IMR-90 (cell line): ENCODE measurements around the gene NAB2. TPM values are rescaled to one million over a fixed set of nuclear protein-coding genes. Genes with fewer than 3 reads are reported as not detected.

Source experiments
- ATAC-seq: fragments of 200-7000 bp; cut with Tn5 transposase; 2 replicates; pipeline ENCODE4 v1.9.1; 2020; ENCODE audit warnings: low read depth, mild to moderate bottlenecking, moderate library complexity
- BruUV-seq: library from RNA; stranded (reverse); fragments of 400-500 nt; replicated peaks from 2 replicates; lab custom pipeline; 2021; lab: Mats Ljungman, UMichigan
- CTCF ChIA-PET: fragments of 300-600 bp; formaldehyde crosslinking; extraction: SDS; loops from one replicate; lab custom pipeline; 2021; ENCODE audit warnings: antibody characterized with exemption; lab: Yijun Ruan, JAX
- POLR2A ChIA-PET: fragments of 300-600 bp; sonication (Branson Sonifier 250); formaldehyde crosslinking; loops from one replicate; lab custom pipeline; 2022; ENCODE audit warnings: antibody characterized with exemption; ENCODE audit not compliant: unreplicated experiment; lab: Charles Lee
- DNase-seq: peaks from one replicate; pipeline ENCODE4 v3.0.0; 2013
- H2AFZ ChIP-seq: replicated peaks from 2 replicates; pipeline ENCODE3; 2013; ENCODE audit warnings: low read length, mild to moderate bottlenecking; ENCODE audit not compliant: poor library complexity
- H2AK5ac ChIP-seq: 2 replicates; pipeline ENCODE4 v1.6.1; 2013; ENCODE audit warnings: low read depth, low read length, inconsistent platforms
- H2AK9ac ChIP-seq: replicated peaks from 2 replicates; pipeline ENCODE3; 2013; ENCODE audit warnings: mild to moderate bottlenecking, low read depth, low read length, moderate library complexity; ENCODE audit not compliant: poor library complexity
- H2BK120ac ChIP-seq: 2 replicates; pipeline ENCODE4 v1.6.1; 2013; ENCODE audit warnings: low read depth, low read length, inconsistent platforms
- H2BK15ac ChIP-seq: 3 replicates; pipeline ENCODE4 v1.6.1; 2013; ENCODE audit warnings: low read depth, low read length, inconsistent platforms
- H2BK20ac ChIP-seq: 2 replicates; pipeline ENCODE4 v1.6.1; 2013; ENCODE audit warnings: low read depth, mild to moderate bottlenecking, inconsistent platforms, low read length, moderate library complexity
- H2BK5ac ChIP-seq: 2 replicates; pipeline ENCODE4 v1.6.1; 2013; ENCODE audit warnings: mild to moderate bottlenecking, low read depth, low read length, inconsistent platforms; ENCODE audit not compliant: poor library complexity, severe bottlenecking
- H3K14ac ChIP-seq: replicated peaks from 2 replicates; pipeline ENCODE4 v1.6.1; 2013; ENCODE audit warnings: low read depth, low read length, inconsistent platforms
- H3K18ac ChIP-seq: 2 replicates; pipeline ENCODE4 v1.6.1; 2013; ENCODE audit warnings: low read depth, low read length, control low read depth
- H3K23ac ChIP-seq: 2 replicates; pipeline ENCODE4 v1.6.1; 2013; ENCODE audit warnings: low read depth, low read length, inconsistent platforms
- H3K27ac ChIP-seq: 2 replicates; pipeline ENCODE4 v1.5.1; 2013; ENCODE audit warnings: mild to moderate bottlenecking, control low read depth, low read length; ENCODE audit not compliant: insufficient read depth
- H3K27me3 ChIP-seq: 2 replicates; pipeline ENCODE4 v1.6.1; 2013; ENCODE audit warnings: low read length; ENCODE audit not compliant: control insufficient read depth, insufficient read depth
- H3K36me3 ChIP-seq: 2 replicates; pipeline ENCODE4 v1.6.1; 2013; ENCODE audit warnings: low read length, mixed read lengths; ENCODE audit not compliant: control insufficient read depth, insufficient read depth
- H3K4ac ChIP-seq: 2 replicates; pipeline ENCODE4 v1.6.1; 2013; ENCODE audit warnings: low read depth, low read length, inconsistent platforms
- H3K4me1 ChIP-seq: 2 replicates; pipeline ENCODE4 v1.6.1; 2013; ENCODE audit warnings: low read length, mixed read lengths; ENCODE audit not compliant: control insufficient read depth, insufficient read depth
- H3K4me2 ChIP-seq: 2 replicates; pipeline ENCODE4 v1.6.1; 2013; ENCODE audit warnings: low read depth, mild to moderate bottlenecking, control low read depth, low read length, moderate library complexity
- H3K4me3 ChIP-seq: 2 replicates; pipeline ENCODE4 v1.5.1; 2013; ENCODE audit warnings: low read depth, mild to moderate bottlenecking, control low read depth, low read length, moderate library complexity; ENCODE audit not compliant: insufficient read depth
- H3K56ac ChIP-seq: 2 replicates; pipeline ENCODE4 v1.6.1; 2013; ENCODE audit warnings: low read length, inconsistent platforms; ENCODE audit not compliant: insufficient read depth; ENCODE audit errors: extremely low read depth
- H3K79me1 ChIP-seq, 2 experiments: 2 replicates each; pipeline ENCODE4 v1.6.1; 2013; ENCODE audit warnings: low read length in 2 of 2, inconsistent platforms in 1 of 2, low read depth in 1 of 2
- H3K9ac ChIP-seq: 2 replicates; pipeline ENCODE4 v1.6.1; 2013; ENCODE audit warnings: low read depth, low read length, control low read depth
- H3K9me1 ChIP-seq: 2 replicates; pipeline ENCODE4 v1.6.1; 2013; ENCODE audit warnings: low read length, inconsistent platforms; ENCODE audit not compliant: insufficient read depth
- H3K9me3 ChIP-seq: 2 replicates; pipeline ENCODE4 v1.6.1; 2013; ENCODE audit warnings: low read length; ENCODE audit not compliant: control insufficient read depth, insufficient read depth
- H4K20me1 ChIP-seq: 2 replicates; pipeline ENCODE4 v1.6.1; 2013; ENCODE audit warnings: low read length, inconsistent platforms; ENCODE audit not compliant: insufficient read depth
- H4K5ac ChIP-seq: 2 replicates; pipeline ENCODE4 v1.6.1; 2013; ENCODE audit warnings: mild to moderate bottlenecking, low read depth, low read length, control low read depth
- H4K8ac ChIP-seq, 2 experiments: 2 replicates each; pipeline ENCODE4 v1.6.1; 2013; ENCODE audit warnings: low read depth in 2 of 2, low read length in 2 of 2, control low read depth in 1 of 2, inconsistent platforms in 1 of 2
- H4K91ac ChIP-seq: 2 replicates; pipeline ENCODE4 v1.6.1; 2013; ENCODE audit warnings: low read depth, low read length, inconsistent platforms; ENCODE audit not compliant: insufficient read depth
- CHD1 ChIP-seq: IDR thresholded peaks from 2 replicates; pipeline ENCODE4 v1.6.1; 2012; ENCODE audit warnings: low read depth, low read length, improper control_type of control experiment
- FOS ChIP-seq: fragments of 150-350 bp; IDR thresholded peaks from 2 replicates; pipeline ENCODE4 v1.6.1; 2016; ENCODE audit warnings: low read depth, low read length
- MAFK ChIP-seq: IDR thresholded peaks from 2 replicates; pipeline ENCODE4 v1.6.1; 2012; ENCODE audit warnings: low read depth, low read length, improper control_type of control experiment
- RAD21 ChIP-seq: IDR thresholded peaks from 2 replicates; pipeline ENCODE4 v1.6.1; 2012; ENCODE audit warnings: low read length, improper control_type of control experiment
- RCOR1 ChIP-seq: IDR thresholded peaks from 2 replicates; pipeline ENCODE4 v1.6.1; 2012; ENCODE audit warnings: mild to moderate bottlenecking, low read length, improper control_type of control experiment; ENCODE audit not compliant: insufficient replicate concordance
- RFX5 ChIP-seq: IDR thresholded peaks from 2 replicates; pipeline ENCODE4 v1.8.0; 2012; ENCODE audit warnings: low read depth, mild to moderate bottlenecking, low read length, moderate library complexity
- SMC3 ChIP-seq: fragments of 150-350 bp; IDR thresholded peaks from 2 replicates; pipeline ENCODE4 v1.6.1; 2016; ENCODE audit warnings: low read depth, mild to moderate bottlenecking, antibody characterized with exemption, low read length, moderate library complexity
- WGBS, 2 experiments: methylation state at CpG; one replicate each; pipeline versions ENCODE4 v1.1.5 to v1.1.7; 2013; ENCODE audit warnings: missing lambda C conversion rate in 2 of 2; ENCODE audit not compliant: insufficient read length in 1 of 2; ENCODE audit errors: extremely low coverage in 2 of 2; 5-methylcytosine and 5-hydroxymethylcytosine counted together
- dilution Hi-C: fragments of 300-500 bp; cut with HindIII; formaldehyde crosslinking; loops from one replicate; pipeline ENCODE4 v1.14.3; 2018; ENCODE audit warnings: low sequenced_read_pairs; ENCODE audit not compliant: unreplicated experiment
- in situ Hi-C: fragments of 300-500 bp; cut with MboI; formaldehyde crosslinking; loops from 3 replicates; pipeline ENCODE4 v1.14.3; 2019; ENCODE audit warnings: low sequenced_read_pairs, inconsistent platforms, mixed read lengths
- intact Hi-C: fragments of 100-400 bp; cut with micrococcal nuclease; formaldehyde crosslinking; loops from 2 replicates; pipeline ENCODE4 v1.10.0; 2022
- polyA plus RNA-seq, 3 experiments: library from polyadenylated mRNA; depleted of rRNA; stranded (reverse); fragments of >200 nt; gene quantifications; 2 replicates each; pipeline ENCODE4 v1.2.3, GENCODE V29; 2012; ENCODE audit warnings: low replicate concordance in 1 of 3
- total RNA-seq: library from RNA; depleted of rRNA; stranded (reverse); fragments of >200 nt; gene quantifications from 2 replicates; pipeline ENCODE4 v1.2.3, GENCODE V29; 2012

The NAB2 gene
- total and polyA plus RNA-seq, 2 of the 4 experiments (the other 2 are of a cell fraction) = 65.1 to 68.8 TPM

DNA sequence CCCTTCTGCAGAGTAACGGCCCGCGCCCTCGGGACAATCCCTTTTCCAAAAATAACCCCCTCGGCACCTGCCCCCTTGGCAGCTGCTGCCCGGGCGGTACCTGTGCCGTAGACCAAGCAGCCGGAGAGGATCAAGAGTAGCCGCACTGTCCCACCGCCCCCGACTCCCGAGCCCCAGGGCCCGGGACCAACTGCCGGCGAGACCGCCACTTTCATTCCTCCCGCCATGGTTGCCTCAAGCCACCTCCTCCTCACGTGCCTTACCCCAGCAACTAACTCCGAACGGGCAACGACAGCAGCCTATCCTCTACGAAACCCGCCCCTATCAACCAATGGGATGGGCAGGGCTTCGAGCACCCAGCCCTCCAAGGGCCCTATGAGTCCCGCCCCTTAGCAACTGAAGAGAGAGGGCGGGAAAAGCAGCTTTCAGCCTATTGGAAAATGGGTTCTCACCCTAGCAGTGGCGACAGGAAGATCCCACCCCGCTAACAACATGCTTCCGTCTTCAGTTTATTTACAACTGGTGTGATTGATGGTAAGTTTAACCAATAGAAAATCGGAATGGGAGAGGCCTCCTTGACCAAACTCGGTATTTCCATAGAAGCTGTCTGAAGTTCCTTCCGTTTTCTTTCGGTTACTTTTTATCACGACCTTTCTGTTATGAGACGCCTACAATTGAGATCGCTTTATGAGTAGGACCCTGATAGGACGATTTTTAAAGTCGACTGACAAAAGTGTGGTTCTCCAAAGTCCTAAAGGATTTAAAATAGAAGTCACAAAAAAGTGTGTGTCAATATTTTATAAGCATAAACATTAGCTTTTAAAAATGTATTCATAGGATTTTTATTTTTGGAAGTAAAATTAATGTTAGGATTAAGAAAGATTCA, 10.2 kb upstream of the NAB2 start, which contains the start of gene NEMP1 (continued):
- TF ChIP-seq SMC3 (no peak), RCOR1 (no peak), CHD1 (no peak; the same call in 1 of the 2 replicates)

DNA sequence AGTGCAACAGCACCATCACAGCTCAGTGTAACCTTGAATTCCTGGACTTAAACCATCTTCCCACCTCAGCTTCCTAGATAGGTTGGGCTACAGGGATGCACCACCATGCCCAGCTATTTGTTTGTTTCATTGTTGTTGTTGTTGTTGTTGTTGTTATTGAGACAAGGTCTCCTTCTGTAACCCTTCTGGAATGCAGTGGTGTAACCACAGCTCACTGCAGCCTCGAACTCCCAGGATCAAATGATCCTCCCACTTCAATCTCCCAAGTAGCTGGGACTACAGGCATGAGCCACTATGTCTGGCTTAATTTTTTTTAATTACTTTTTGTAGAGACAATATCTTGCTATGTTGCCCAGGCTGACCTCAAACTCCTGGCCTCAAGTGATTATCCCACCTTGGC, 9.1 kb upstream of the NAB2 start:
- BruUV-seq = no TSS peak
- H3K9ac ChIP-seq = peak overlapping the region; percentile 52; the same call in 1 of the 2 replicates
- dilution Hi-C loops = no loop called here
- no peaks in the 10 kb centered on the region for H3K9me3 ChIP-seq
- H3K27ac ChIP-seq = peak overlapping the region; percentile 58; the same call in 1 of the 2 replicates
- peak overlapping the region; percentile 21 for H3K4ac ChIP-seq
- H4K8ac ChIP-seq = peak overlapping the region; percentile 31 to 64; a peak in 3 of 4 replicates
- peaks cover under 1 to 23% of the 10 kb centered on the region in 2 experiments; a peak in 2 of 4 replicates for H3K79me1 ChIP-seq
- intact Hi-C loops = no loop called here
- peak overlapping the region; percentile 91 for H2BK5ac ChIP-seq
- H4K20me1 ChIP-seq = no peaks in the 10 kb centered on the region
- ATAC-seq (no peak), DNase-seq (no peak)
- H2AK5ac ChIP-seq = peak overlapping the region; percentile 63; the same call in 1 of the 2 replicates
- H4K5ac ChIP-seq = peak overlapping the region; percentile 42; the same call in 1 of the 2 replicates
- ChIA-PET POLR2A (interaction anchor here (1.1 to 1.8 kb wide), 4 partner anchors 8 to 16 kb away, joined by 4 to 12 read pairs (median 7); no protein-coding TSS in a partner anchor), CTCF (interaction anchor here (0.6 to 1.4 kb wide), 6 partner anchors 9 to 589 kb away, joined by 3 to 7 read pairs (median 4); partner anchors contain the start of gene STAT6)
- H3K4me1 ChIP-seq = peaks cover 5% of the 10 kb centered on the region
- peak overlapping the region; percentile 1; the same call in 1 of the 2 replicates for H2BK120ac ChIP-seq
- H4K91ac ChIP-seq = peak overlapping the region; percentile 34; the same call in 1 of the 2 replicates
- no peak overlapping the region for H3K4me2 ChIP-seq
- H3K36me3 ChIP-seq = no peaks in the 10 kb centered on the region; the same call in 1 of the 2 replicates
- peak overlapping the region; percentile 17 for H2AK9ac ChIP-seq
- H3K4me3 ChIP-seq = no peak overlapping the region
- H3K56ac ChIP-seq = no peak overlapping the region
- no peak for TF ChIP-seq MAFK
- no peak for TF ChIP-seq FOS
- no peak for TF ChIP-seq RFX5
- TF ChIP-seq RAD21 = no peak
- in situ Hi-C loops = no loop called here
- peak overlapping the region; percentile 82; the same call in 1 of the 2 replicates for H3K23ac ChIP-seq
- no peak overlapping the region for H2AFZ ChIP-seq
- H3K18ac ChIP-seq = no peak overlapping the region
- WGBS, 2 experiments = no CpG with 5 or more reads among the region's 1 CpG
- H2BK20ac ChIP-seq = no peak overlapping the region
- peak overlapping the region; percentile 5; the same call in 1 of the 3 replicates for H2BK15ac ChIP-seq
- peaks cover 4% of the 10 kb centered on the region for H3K9me1 ChIP-seq
- peak overlapping the region; percentile 4; the same call in 1 of the 2 replicates for H3K14ac ChIP-seq
- no peaks in the 10 kb centered on the region for H3K27me3 ChIP-seq
